ENCODE measurements around the gene UBE3A. TPM values are rescaled to one million over a fixed set of nuclear protein-coding genes. Genes with fewer than 3 reads are reported as not detected.

UBE3A gene
- total RNA-seq, 2 experiments from 2014 or later: 124 to 126 TPM

- DNase-seq (no peak), ATAC-seq (ENCODE audit: poor library complexity) (no peak)
- Histone ChIP-seq H3K36me3 (ENCODE audit: insufficient read depth, low read length) (peaks cover 12% of the 10 kb centered on the region), H3K4me3 (ENCODE audit: low read length) (no peak overlapping the region), H3K9me3 (ENCODE audit: control insufficient read depth in 1 of 2, insufficient read depth in 1 of 2, low read length in 2 of 2) (peaks cover 0 to 4% of the 10 kb centered on the region in 2 experiments), H3K27me3 (ENCODE audit: control insufficient read depth in 1 of 2, insufficient read depth in 2 of 2, low read length in 2 of 2) (no peaks in the 10 kb centered on the region), H3K27ac (ENCODE audit: low read depth in 1 of 2, low read length in 2 of 2) (no peak overlapping the region), H3K4me1 (ENCODE audit: insufficient read depth, low read length) (no peaks in the 10 kb centered on the region)
- Mint-ChIP-seq H3K27ac (no peak overlapping the region), H3K4me3 (no peak overlapping the region), H3K36me3 (ENCODE audit: low read depth) (peaks cover 95% of the 10 kb centered on the region), H3K9me3 (peaks cover 8% of the 10 kb centered on the region), H3K27me3 (no peaks in the 10 kb centered on the region), H3K4me1 (ENCODE audit: low read depth) (peaks cover 61% of the 10 kb centered on the region)
- ChIA-PET POLR2A (no interaction called here), CTCF (no interaction called here)
- intact Hi-C loops (cut with DNase I, micrococcal nuclease): no loop called here
- no peak for TF ChIP-seq CTCF (IDR thresholded peaks at IDR 0.05)
Observed at GRCh38 chr15:25381579-25381978, 57.2 kb downstream of the UBE3A start.

- TF ChIP-seq CTCF (IDR thresholded peaks at IDR 0.05): no peak
- peaks cover 0 to 4% of the 10 kb centered on the region in 2 experiments for H3K9me3 ChIP-seq (ENCODE audit: control insufficient read depth in 1 of 2, insufficient read depth in 1 of 2, low read length in 2 of 2)
- H3K36me3 ChIP-seq (ENCODE audit: insufficient read depth, low read length): peaks cover 31% of the 10 kb centered on the region
- H3K4me3 Mint-ChIP-seq: no peak overlapping the region
- H3K27ac ChIP-seq (ENCODE audit: low read depth in 1 of 2, low read length in 2 of 2): no peak overlapping the region
- ChIA-PET POLR2A (no interaction called here), CTCF (no interaction called here)
- H3K27me3 Mint-ChIP-seq: no peaks in the 10 kb centered on the region
- H3K9me3 Mint-ChIP-seq: peaks cover 4% of the 10 kb centered on the region
- no peaks in the 10 kb centered on the region for H3K4me1 ChIP-seq (ENCODE audit: insufficient read depth, low read length)
- no peaks in the 10 kb centered on the region for H3K27me3 ChIP-seq (ENCODE audit: control insufficient read depth in 1 of 2, insufficient read depth in 2 of 2, low read length in 2 of 2)
- peaks cover 98% of the 10 kb centered on the region for H3K36me3 Mint-ChIP-seq (ENCODE audit: low read depth)
- intact Hi-C loops (cut with DNase I, micrococcal nuclease): no loop called here
- H3K4me1 Mint-ChIP-seq (ENCODE audit: low read depth): peaks cover 52% of the 10 kb centered on the region
- no peak for DNase-seq
- H3K27ac Mint-ChIP-seq: no peak overlapping the region
- ATAC-seq (ENCODE audit: poor library complexity): no peak
- no peak overlapping the region for H3K4me3 ChIP-seq (ENCODE audit: low read length)
Observed at GRCh38 chr15:25378501-25378901, 60.3 kb downstream of the UBE3A start.

- no peak for ATAC-seq (ENCODE audit: poor library complexity)
- Histone ChIP-seq H3K27ac (ENCODE audit: low read depth in 1 of 2, low read length in 2 of 2) (no peak overlapping the region), H3K27me3 (ENCODE audit: control insufficient read depth in 1 of 2, insufficient read depth in 2 of 2, low read length in 2 of 2) (no peaks in the 10 kb centered on the region), H3K4me1 (ENCODE audit: insufficient read depth, low read length) (no peaks in the 10 kb centered on the region), H3K9me3 (ENCODE audit: control insufficient read depth in 1 of 2, insufficient read depth in 1 of 2, low read length in 2 of 2) (no peaks in the 10 kb centered on the region), H3K36me3 (ENCODE audit: insufficient read depth, low read length) (peaks cover 54% of the 10 kb centered on the region), H3K4me3 (ENCODE audit: low read length) (no peak overlapping the region)
- TF ChIP-seq CTCF (IDR thresholded peaks at IDR 0.05): no peak
- no peak overlapping the region for H3K4me3 Mint-ChIP-seq
- peaks cover 50% of the 10 kb centered on the region for H3K4me1 Mint-ChIP-seq (ENCODE audit: low read depth)
- H3K27ac Mint-ChIP-seq: no peak overlapping the region
- intact Hi-C loops (cut with DNase I, micrococcal nuclease): no loop called here
- H3K9me3 Mint-ChIP-seq: no peaks in the 10 kb centered on the region
- H3K27me3 Mint-ChIP-seq: no peaks in the 10 kb centered on the region
- peaks cover 100% of the 10 kb centered on the region for H3K36me3 Mint-ChIP-seq (ENCODE audit: low read depth)
- DNase-seq: no peak
- ChIA-PET POLR2A (no interaction called here), CTCF (interaction anchor here (0.9 kb wide), 1 partner anchor 30 kb away, joined by 3 read pairs; no protein-coding TSS in a partner anchor)
Observed at GRCh38 chr15:25375557-25375956, 63.3 kb downstream of the UBE3A start.

Data from CD4-positive, alpha-beta T cell (primary cell).